Small intestine (tissue), 7 donors: ENCODE data around the gene PFKM. TPM values are rescaled to one million over a fixed set of nuclear protein-coding genes. Genes with fewer than 3 reads are reported as not detected.

Source experiments
- DNase-seq, 2 donors: peaks; one replicate each; pipeline versions ENCODE4 v3.0.0 to v3.0.0-alpha.2; 2013
- FAIRE-seq: peaks from 2 replicates; lab custom pipeline; 2012; peaks lifted over from hg19 to GRCh38; lab: Jason Lieb, UNC
- H3K27ac ChIP-seq, 3 donors: one replicate each; pipeline ENCODE4 v1.5.1; 2013; ENCODE audit warnings: low read length in 2 of 3, mild to moderate bottlenecking in 2 of 3, control low read depth in 1 of 3, inconsistent platforms in 1 of 3, low read depth in 1 of 3, moderate library complexity in 1 of 3
- H3K27me3 ChIP-seq, 3 donors: one replicate each; pipeline ENCODE4 v1.6.1; 2013; ENCODE audit warnings: low read length in 3 of 3, inconsistent platforms in 1 of 3; ENCODE audit not compliant: control insufficient read depth in 3 of 3, insufficient read depth in 3 of 3
- H3K36me3 ChIP-seq, 3 donors: one replicate each; pipeline ENCODE4 v1.6.1; 2013; ENCODE audit warnings: low read length in 3 of 3, inconsistent platforms in 1 of 3, low read depth in 1 of 3, mild to moderate bottlenecking in 1 of 3, moderate library complexity in 1 of 3; ENCODE audit not compliant: control insufficient read depth in 3 of 3, insufficient read depth in 2 of 3
- H3K4me1 ChIP-seq, 3 donors: one replicate each; pipeline ENCODE4 v1.6.1; 2013; ENCODE audit warnings: low read length in 2 of 3, inconsistent platforms in 1 of 3, low read depth in 1 of 3, mild to moderate bottlenecking in 1 of 3, moderate library complexity in 1 of 3; ENCODE audit not compliant: control insufficient read depth in 3 of 3, insufficient read depth in 2 of 3
- H3K4me3 ChIP-seq, 3 donors: one replicate each; pipeline ENCODE4 v1.5.1; 2013; ENCODE audit warnings: low read length in 3 of 3, control low read depth in 1 of 3, inconsistent platforms in 1 of 3, low read depth in 1 of 3, mild to moderate bottlenecking in 1 of 3, moderate library complexity in 1 of 3
- H3K9me3 ChIP-seq, 2 donors: one replicate each; pipeline ENCODE4 v1.6.1; 2013; ENCODE audit warnings: low read depth in 1 of 2, low read length in 1 of 2; ENCODE audit not compliant: control insufficient read depth in 2 of 2, insufficient read depth in 1 of 2
- WGBS, 3 donors: extraction: QIAGEN DNeasy Blood & Tissue Kit; methylation state at CpG; one replicate each; pipeline ENCODE4 v1.1.7; 2013; 5-methylcytosine and 5-hydroxymethylcytosine counted together
- polyA plus RNA-seq, 4 donors: library from polyadenylated mRNA; stranded (reverse) in 3 of 4; unstranded in 1 of 4; fragments of 200-250 nt in 3 of 4; fragments of 120-200 nt in 1 of 4; gene quantifications; one replicate each; pipeline versions ENCODE4 v1.2.1 to v1.2.3, GENCODE V29; 2013
- donor health status: healthy with polysubstance abuse.
- donor health status: control.
- donor health status: control.
- donor health status: Bipolar disorder and iron deficiency.
- donor health status: healthy.

Gene PFKM
- polyA plus RNA-seq, 4 donors, result 11.3 to 34.3 (median 21.2) TPM

GRCh38 chr12:48180857-48181495 is 61.8 kb downstream of the PFKM start:
- H3K27me3 ChIP-seq, result peaks cover 0 to 80% (median 7%) of the 10 kb centered on the region in 3 donors

GRCh38 chr12:48182631-48183030 is 63.5 kb downstream of the PFKM start:
- H3K4me3 ChIP-seq, result peak overlapping the region in 2 of 3 donors; percentile 27 to 49
- peak overlapping the region in 1 of 3 donors; percentile 3 for H3K27ac ChIP-seq
- no peak for DNase-seq
- H3K27me3 ChIP-seq, result peaks cover 0 to 81% (median 5%) of the 10 kb centered on the region in 3 donors
- WGBS, 3 donors, result 3 to 6% (median 5%) methylated on average over 7 of the region's 7 CpGs
- no peak for FAIRE-seq
- H3K9me3 ChIP-seq, result no peaks in the 10 kb centered on the region
- peaks cover 0 to 4% (median 0%) of the 10 kb centered on the region in 3 donors for H3K4me1 ChIP-seq
- H3K36me3 ChIP-seq, result no peaks in the 10 kb centered on the region

More at GRCh38 chr12:48180857-48181495, 61.8 kb downstream of the PFKM start:
- Histone ChIP-seq H3K9me3 (no peaks in the 10 kb centered on the region), H3K27ac (no peak overlapping the region), H3K4me3 (no peak overlapping the region), H3K4me1 (peaks cover 0 to 4% (median 0%) of the 10 kb centered on the region in 3 donors), H3K36me3 (no peaks in the 10 kb centered on the region)
- 90 to 91% (median 91%) methylated on average over 2 of the region's 2 CpGs for WGBS, 3 donors
- DNase-seq (no peak), FAIRE-seq (no peak)

- H3K9me3 ChIP-seq, result no peaks in the 10 kb centered on the region
- peak; percentile 63 to 74 for DNase-seq
- WGBS, 3 donors, result 0 to 2% (median 1%) methylated on average over 58 to 61 of the region's 61 CpGs
- H3K36me3 ChIP-seq, result no peaks in the 10 kb centered on the region
- H3K27me3 ChIP-seq, result peaks cover 0 to 81% (median 5%) of the 10 kb centered on the region in 3 donors
- H3K27ac ChIP-seq, result peak within 1 kb of the TSS in 1 of 3 donors; percentile 3
- FAIRE-seq, result no peak
- H3K4me3 ChIP-seq, result peak within 1 kb of the TSS; percentile 27 to 62 (median 49)
- H3K4me1 ChIP-seq, result peaks cover 0 to 4% (median 0%) of the 10 kb centered on the region in 3 donors
These were observed 64.1 kb downstream of the PFKM start, which contains the start of gene CCDC184 for GRCh38 chr12:48183091-48183875. Gene CCDC184 (plus strand): TSS chr12:48183644. CDS start chr12:48184123, 479 bp downstream.

GRCh38 chr12:48183876-48184548 is 64.8 kb downstream of the PFKM start:
- 3 to 6% (median 4%) methylated on average over 50 to 61 of the region's 61 CpGs for WGBS, 3 donors
- peak overlapping the region; percentile 27 to 62 (median 49) for H3K4me3 ChIP-seq
- DNase-seq (peak in 1 of 2 donors; percentile 24), FAIRE-seq (no peak)
- no peaks in the 10 kb centered on the region for H3K9me3 ChIP-seq
- no peaks in the 10 kb centered on the region for H3K36me3 ChIP-seq
- no peak overlapping the region for H3K27ac ChIP-seq
- peaks cover 0 to 74% (median 5%) of the 10 kb centered on the region in 3 donors for H3K27me3 ChIP-seq
- H3K4me1 ChIP-seq, result peaks cover 0 to 4% (median 0%) of the 10 kb centered on the region in 3 donors

DNA sequence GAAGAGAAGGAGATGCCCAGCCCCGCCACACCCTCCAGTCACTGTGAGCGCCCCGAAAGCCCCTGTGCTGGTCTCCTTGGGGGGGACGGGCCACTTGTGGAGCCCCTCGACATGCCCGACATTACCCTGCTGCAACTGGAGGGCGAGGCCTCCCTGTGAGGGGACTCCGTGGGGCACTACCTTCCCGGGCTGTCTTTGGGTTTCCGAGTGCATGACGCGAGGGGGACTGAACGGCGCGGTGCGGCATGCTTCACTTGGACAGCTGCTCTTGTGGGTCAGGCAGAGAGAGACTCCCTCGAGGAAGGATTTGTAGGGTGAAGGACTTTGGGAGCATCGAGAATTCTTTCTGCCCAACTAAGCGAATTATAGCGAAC is 65.4 kb downstream of the PFKM start:
- peaks cover 0 to 4% (median 0%) of the 10 kb centered on the region in 3 donors for H3K4me1 ChIP-seq
- DNase-seq (no peak), FAIRE-seq (no peak)
- no peaks in the 10 kb centered on the region for H3K9me3 ChIP-seq
- H3K27ac ChIP-seq, result no peak overlapping the region
- H3K36me3 ChIP-seq, result no peaks in the 10 kb centered on the region
- peaks cover 0 to 69% (median 5%) of the 10 kb centered on the region in 3 donors for H3K27me3 ChIP-seq
- H3K4me3 ChIP-seq, result peak overlapping the region in 1 of 3 donors; percentile 27
- 9 to 14% (median 10%) methylated on average over 20 of the region's 20 CpGs for WGBS, 3 donors

DNA sequence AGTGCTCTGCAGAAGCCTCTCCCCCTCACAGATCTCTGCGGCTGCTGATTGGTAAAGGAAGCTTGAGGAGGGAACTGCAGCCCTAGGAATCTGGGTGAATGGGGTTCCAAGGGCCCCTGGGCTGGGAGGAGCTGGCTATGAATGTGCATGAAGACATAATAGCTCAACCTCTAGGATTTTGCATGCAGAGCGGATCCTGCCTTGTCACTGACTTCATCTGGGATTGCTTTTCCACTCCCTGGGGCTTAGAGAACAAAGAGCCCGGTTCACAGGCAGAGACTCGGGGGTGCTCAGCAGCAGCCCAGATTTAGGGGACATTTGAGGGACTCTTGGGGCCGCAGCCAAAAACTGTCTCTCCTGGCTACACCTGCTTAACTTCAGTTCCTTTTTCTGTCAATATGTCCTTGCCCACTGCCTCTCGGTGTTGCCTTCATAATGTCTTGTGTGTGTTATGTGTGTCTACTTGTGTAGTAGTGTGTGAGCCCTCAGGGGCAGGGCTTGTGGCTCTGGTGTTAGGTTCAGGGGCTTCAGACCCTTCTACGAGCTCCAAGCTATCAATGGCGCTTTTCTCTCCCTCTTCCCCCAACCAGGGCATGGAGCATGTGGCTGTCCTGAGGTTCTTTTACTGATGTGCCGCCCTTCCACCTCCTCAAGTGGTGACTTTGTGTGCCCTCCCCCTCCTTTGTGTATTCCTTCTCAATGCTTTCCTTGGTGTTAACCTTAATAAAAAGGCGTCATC is 66.2 kb downstream of the PFKM start:
- Histone ChIP-seq H3K27ac (no peak overlapping the region), H3K27me3 (peaks cover 0 to 61% (median 5%) of the 10 kb centered on the region in 3 donors), H3K36me3 (no peaks in the 10 kb centered on the region), H3K4me1 (peaks cover 0 to 9% (median 0%) of the 10 kb centered on the region in 3 donors), H3K9me3 (no peaks in the 10 kb centered on the region), H3K4me3 (no peak overlapping the region)
- WGBS, 3 donors, result 66 to 77% (median 75%) methylated on average over 10 of the region's 10 CpGs
- DNase-seq, result peak in 1 of 2 donors; percentile 26
- FAIRE-seq, result no peak

GRCh38 chr12:48187916-48188695 is 68.9 kb downstream of the PFKM start:
- FAIRE-seq, result no peak
- no peak for DNase-seq
- Histone ChIP-seq H3K36me3 (no peaks in the 10 kb centered on the region), H3K27ac (no peak overlapping the region), H3K4me3 (no peak overlapping the region), H3K9me3 (no peaks in the 10 kb centered on the region), H3K27me3 (peaks cover 0 to 36% (median 3%) of the 10 kb centered on the region in 3 donors), H3K4me1 (peaks cover 0 to 9% (median 0%) of the 10 kb centered on the region in 3 donors)
- WGBS, 3 donors, result 79 to 82% (median 81%) methylated on average over 10 of the region's 10 CpGs
